H1 (cell line): ENCODE data around the gene NUP50. TPM values are rescaled to one million over a fixed set of nuclear protein-coding genes. Genes with fewer than 3 reads are reported as not detected.

Source experiments
- CHD2 ChIP-seq: IDR thresholded peaks from 2 replicates; pipeline ENCODE4 v1.6.1; 2012; ENCODE audit warnings: low read length, improper control_type of control experiment
- CREB1 ChIP-seq: IDR thresholded peaks from 2 replicates; pipeline ENCODE4 v1.6.1; 2012; ENCODE audit warnings: inconsistent platforms
- RFX5 ChIP-seq: IDR thresholded peaks from 2 replicates; pipeline ENCODE4 v1.6.1; 2011; ENCODE audit warnings: low read depth, low read length, improper control_type of control experiment, borderline replicate concordance
- SAP30 ChIP-seq: fragments of 300-600 bp; sonication (generic); IDR thresholded peaks from 2 replicates; pipeline ENCODE4 v1.7.1; 2012; ENCODE audit warnings: low read length, moderate library complexity, mild to moderate bottlenecking, inconsistent platforms; ENCODE audit not compliant: insufficient read depth, insufficient replicate concordance
- TAF7 ChIP-seq: optimal IDR thresholded peaks from 2 replicates; pipeline ENCODE3; 2011; ENCODE audit warnings: low read depth, mild to moderate bottlenecking, inconsistent platforms, low read length, moderate library complexity, borderline replicate concordance
- polyA plus RNA-seq, 7 experiments: library from polyadenylated mRNA; depleted of rRNA in 3 of 7; stranded (reverse) in 5 of 7; unstranded in 2 of 7; fragments of >200 nt in 5 of 7; fragments of 200-250 nt in 2 of 7; gene quantifications; 1 replicate in 5 of 7; 2 replicates in 1 of 7; 4 replicates in 1 of 7; pipeline versions ENCODE4 v1.2.1 to v1.2.3, GENCODE V29; 2011 to 2013; ENCODE audit warnings: missing spikeins in 2 of 7, mixed read lengths in 2 of 7
- total RNA-seq: library from RNA; stranded (reverse); fragmentation: NEBNext Ultra II Directional; extraction: Animal tissue kit (Norgen Biotek cat#: 25700); gene quantifications from 2 replicates; pipeline ENCODE4 v1.2.1, GENCODE V29; 2021

Gene NUP50
- total and polyA plus RNA-seq, 2 of the 8 experiments (the other 6 are each of a cell fraction or from before 2014, with no cell fraction given) = 20.0 to 112 TPM

GRCh38 chr22:45171830-45172229 lies 8.1 kb downstream of the NUP50 start (continued):
- TF ChIP-seq SAP30 (no peak), CREB1 (no peak), CHD2 (no peak), TAF7 (no peak), RFX5 (no peak)
- TF ChIP-seq, all 59 proteins: peak for 0
